Hepatic stellate cell (primary cell): Measurements from ENCODE around the gene FBXL16.
A peak's percentile ranks its signal among the peaks of the same experiment; 100 is the strongest.

ENCODE experiments used
- DNase-seq: peaks from one replicate; pipeline ENCODE4 v3.0.0; 2011; ENCODE audit warnings: low spot score

The FBXL16 gene

DNA sequence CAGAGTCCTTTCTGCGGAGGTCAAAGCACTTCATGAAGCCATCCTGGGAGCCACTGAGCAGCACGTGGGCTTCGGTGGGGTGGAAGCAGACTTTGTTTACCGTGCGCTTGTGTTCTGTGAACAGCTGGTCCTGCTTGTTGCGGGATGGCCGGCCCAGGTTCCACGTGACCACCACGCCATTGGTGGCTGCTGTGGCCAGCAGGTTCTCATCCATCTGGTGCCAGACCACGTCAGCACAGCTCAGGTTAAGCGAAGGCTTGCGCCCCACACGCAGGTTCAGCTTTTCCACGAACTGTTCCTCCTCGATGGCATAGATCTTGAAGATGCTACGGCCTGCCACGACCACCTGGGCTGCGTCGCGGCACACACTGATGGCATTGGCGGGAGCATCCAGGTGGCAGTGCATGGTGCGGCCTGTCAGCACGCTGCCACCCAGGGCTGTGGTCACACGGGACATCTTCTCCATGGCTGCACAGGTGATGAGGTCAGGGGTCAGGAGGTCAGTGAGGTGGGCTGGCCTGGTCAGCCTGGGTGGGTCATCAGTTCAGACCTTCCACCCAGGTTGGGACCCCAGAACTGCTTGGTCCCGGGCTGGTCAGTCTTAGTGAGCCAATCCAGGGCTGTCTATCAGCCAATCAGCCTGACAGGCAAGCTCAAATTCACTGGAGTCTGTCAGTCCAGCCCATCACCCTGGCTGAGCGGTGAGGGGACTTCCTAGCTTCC, 16.3 kb downstream of the FBXL16 start:
- DNase-seq, result no peak

DNA sequence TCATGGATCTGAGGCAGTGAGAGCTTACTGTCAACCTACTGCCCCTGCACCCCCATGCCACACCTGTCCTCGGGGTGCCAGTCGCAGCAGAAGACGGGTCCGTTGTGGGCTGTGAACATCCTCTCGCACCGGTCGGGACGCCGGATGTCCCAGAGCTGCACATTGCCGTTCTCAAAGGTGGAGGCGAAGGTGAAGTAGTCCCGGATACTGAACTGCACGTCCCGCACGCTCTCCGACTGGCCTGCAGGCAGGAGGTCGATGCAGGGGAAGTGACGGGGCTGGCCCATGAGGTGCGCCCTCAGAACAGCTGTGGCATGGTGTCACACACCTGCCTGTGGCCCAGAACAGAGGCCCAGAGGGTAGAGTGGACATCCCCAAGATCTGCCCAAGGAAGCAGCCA, 18.1 kb downstream of the FBXL16 start:
- no peak for DNase-seq

DNA sequence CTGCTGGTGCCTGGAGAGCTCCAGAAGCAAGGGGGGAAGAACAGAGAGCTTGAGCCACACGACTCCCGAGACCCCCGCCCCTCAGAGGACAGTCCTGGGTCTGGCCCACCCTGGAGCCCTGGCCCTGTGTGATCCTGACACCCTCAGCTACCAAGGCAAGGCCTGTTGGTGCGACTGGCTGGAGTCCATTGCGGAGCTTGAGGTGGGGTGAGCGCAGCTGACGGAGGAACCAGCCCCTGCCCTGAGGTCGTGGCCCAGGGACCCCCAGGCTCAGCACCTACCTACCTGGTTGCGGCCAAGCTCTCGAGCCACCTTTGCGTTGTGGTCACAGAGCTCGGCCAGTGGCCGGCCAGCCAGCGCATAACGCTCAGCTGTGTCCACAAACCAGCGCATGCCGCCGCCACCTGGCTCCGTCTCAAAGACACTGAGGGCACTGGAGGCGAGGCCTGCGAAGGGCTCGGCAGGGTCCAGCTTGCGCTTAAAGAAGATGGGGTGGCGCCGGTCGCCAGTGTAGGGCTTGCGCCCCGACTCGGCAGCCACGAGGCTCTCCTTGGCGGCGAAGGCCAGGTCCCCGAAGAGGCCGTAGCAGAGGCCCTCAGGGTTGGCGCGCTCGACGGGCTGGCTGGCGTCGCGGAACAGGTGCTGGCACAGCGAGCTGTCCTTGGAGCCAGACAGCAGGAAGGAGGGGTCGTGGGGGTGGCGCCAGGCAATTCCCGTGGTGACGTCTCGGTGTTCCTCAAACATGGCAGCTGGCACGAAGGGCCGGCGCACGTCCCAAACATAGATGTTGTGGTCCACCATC, 18.9 kb downstream of the FBXL16 start:
- DNase-seq, result no peak

DNA sequence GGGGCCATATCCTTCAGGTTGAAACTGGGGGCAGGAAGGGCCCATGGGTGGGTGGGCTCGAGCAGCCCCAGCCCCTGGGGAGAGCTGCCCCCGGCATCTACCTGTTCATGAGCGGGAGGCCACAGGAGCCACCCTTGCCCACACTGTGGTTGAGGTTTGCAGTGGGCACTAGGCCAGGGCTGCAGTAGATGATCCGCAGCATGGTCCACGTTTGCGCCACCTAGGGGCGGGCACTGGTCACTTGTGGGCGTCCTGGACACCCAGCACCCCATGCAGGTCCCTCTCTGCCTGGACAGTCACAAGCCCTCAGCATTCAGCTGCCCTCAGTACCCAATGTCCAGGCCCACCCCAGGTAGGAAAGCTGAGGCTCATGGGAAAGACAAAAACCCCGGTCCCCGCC, 19.6 kb downstream of the FBXL16 start:
- no peak for DNase-seq

DNA sequence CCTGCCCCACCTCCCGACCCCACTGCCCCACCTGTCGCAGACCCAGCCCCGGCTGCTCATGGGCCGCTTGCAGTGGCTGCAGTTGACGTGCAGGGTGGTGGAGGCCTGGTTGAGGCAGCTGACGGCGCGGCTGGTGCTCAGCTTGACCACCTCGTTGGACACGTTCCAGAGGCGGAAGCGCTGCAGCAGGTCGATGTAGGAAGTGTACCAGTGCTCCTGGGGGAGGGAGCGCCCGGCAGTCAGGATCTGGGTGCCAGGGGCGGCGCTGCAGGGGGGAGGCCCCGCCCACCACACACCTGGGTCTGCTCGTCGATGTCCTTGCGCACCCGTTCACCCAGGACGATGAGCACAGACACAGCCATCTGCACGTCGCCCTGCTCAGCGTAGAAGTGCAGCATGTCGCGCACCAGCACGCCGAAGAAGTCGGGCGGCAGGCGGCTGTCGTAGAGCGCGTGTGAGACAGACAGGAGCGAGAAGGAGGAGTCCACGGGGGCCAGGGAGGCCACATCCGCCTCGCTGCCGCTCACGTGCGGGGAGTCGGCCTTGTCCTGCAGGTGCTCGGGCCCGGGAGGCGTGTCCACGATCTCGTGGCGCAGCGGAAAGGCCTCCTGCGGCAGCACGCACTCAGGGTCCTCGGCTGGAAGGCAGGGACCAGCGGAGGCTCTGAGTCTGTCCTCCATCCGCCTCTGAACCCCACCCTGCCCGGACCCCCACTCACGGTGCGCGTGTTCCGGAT, 20.5 kb downstream of the FBXL16 start:
- DNase-seq, result no peak

DNA sequence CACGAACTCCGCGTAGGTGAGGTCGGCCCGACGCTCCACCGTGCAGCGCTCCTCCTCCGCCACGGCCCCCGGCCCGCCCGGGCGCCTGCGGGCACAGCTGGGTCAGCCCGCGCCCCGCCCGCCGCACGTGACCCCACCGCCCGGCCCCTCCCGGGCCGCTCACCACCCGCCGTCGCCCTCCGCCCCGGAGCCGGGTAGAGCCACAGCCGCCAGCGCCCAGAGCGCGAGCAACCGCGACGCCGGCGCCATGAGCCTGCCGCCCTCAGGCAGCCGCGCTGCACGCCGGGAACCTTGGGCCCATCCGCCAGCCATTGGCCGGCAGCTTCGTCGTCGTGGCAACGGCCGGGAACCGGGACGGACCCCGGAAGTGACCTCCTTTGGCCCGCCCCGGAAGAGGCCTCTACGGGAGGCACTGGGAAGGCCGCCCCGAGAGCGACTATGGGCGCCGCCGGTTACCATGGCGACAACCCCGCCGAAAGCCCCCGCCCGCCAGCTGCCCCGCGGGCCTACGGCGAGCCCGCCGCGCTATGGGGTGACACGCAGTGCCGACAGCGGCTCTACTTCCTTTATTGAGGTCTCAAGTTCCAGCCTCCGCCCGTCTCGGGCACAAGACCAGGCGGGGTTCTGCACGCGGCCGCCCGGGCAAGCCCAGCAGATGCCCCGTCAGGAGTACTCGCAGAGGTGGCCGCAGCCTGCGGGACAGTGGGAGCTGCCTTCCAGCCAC, 21.4 kb downstream of the FBXL16 start, which contains the start of gene JMJD8:
Gene JMJD8 (minus strand): TSS at position 264 of the 724 bp plus-strand sequence. CDS start 15 bp downstream, at position 249.
- DNase-seq, result peak; percentile 97

DNA sequence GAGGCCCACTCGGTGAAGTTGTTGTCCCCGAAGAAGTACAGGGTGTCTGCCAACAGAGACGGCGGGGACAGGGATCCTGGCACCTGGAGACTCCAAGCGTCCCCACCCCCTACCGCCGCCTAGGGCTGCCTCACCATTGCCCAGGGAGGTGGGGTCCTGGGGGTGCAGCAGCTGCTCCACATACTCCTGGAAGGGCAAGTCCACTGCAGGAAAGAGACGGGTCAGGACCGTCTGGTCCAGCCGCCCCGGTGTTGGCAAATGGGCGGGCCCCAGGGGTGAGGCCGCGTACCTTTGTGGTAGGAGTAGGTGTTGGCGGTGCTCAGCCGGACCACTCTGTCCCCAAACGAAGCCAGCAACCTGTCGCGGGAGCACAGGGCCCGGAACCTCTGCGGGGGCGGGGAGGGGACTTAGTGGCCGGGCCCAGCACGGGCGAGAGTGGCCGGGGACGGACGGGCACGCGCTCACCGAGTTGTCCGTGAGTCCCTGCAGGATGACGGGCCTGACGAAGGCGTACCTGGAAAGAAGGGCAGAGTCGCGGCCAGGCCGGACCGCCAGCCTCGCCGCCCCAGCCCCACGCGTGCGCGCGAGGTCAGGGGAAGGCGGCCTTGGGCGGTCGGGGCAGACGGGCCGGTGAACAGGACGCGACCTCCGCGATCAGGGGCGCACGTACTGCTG, 22.1 kb downstream of the FBXL16 start:
- no peak for DNase-seq

DNA sequence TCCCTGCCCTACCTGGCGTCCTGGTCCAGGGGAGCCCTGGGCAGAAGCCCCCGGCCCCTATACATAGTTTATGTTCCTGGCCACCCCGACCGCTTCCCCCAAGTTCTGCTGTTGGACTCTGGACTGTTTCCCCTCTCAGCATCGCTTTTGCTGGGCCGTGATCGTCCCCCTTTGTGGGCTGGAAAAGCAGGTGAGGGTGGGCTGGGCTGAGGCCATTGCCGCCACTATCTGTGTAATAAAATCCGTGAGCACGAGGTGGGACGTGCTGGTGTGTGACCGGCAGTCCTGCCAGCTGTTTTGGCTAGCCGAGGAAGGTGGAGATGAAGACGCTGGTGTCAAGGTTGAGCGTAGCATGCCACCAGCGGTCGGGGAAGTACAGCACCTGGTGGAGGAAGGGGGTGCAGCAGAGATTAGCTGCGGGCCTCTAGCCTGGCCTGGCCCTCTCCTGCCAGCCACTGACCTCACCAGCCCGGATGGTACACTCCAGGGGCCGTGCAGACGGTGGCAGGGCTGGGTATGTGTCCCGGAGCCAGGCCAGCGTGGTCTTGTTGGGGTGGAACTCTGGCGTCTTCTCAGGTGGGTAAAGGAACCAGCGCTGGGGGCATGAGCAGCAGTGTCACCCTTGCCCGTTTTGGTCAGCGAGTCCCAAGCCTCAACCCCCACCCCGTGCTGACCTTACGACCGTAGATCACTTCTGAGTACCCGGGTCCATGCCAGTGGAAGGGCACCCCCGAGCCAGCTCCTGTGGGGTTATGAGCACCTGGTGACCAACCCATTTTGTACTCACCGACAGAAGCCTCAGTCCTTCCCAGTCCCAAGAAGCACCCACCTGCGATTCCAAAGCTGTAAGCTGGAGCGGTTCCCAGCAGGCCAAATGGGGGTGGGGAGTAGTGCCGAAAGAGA, 22.9 kb downstream of the FBXL16 start:
- no peak for DNase-seq

DNA sequence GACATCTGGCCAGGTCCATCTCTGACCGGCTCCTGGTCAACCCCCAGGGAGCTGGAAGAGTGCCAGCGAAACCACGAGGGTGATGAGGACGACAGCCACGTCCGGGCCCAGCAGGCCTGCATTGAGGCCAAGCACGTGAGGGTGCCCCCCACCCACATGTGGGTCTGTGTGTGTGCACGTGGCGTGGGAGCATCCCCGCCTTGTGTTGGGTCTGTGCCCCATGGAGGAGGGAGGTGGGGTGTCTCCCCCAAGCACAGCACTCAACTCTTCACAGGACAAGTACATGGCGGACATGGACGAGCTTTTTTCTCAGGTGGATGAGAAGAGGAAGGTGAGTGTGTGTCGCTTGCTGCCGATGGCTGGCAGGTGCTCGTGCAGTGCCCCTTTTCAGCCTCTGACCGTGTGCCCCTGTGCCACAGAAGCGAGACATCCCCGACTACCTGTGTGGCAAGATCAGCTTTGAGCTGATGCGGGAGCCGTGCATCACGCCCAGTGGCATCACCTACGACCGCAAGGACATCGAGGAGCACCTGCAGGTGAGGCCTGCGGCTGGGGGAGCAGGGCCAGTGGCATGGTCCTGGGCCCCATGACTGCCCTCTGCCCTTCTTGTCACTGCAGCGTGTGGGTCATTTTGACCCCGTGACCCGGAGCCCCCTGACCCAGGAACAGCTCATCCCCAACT, 23.7 kb downstream of the FBXL16 start:
- no peak for DNase-seq

DNA sequence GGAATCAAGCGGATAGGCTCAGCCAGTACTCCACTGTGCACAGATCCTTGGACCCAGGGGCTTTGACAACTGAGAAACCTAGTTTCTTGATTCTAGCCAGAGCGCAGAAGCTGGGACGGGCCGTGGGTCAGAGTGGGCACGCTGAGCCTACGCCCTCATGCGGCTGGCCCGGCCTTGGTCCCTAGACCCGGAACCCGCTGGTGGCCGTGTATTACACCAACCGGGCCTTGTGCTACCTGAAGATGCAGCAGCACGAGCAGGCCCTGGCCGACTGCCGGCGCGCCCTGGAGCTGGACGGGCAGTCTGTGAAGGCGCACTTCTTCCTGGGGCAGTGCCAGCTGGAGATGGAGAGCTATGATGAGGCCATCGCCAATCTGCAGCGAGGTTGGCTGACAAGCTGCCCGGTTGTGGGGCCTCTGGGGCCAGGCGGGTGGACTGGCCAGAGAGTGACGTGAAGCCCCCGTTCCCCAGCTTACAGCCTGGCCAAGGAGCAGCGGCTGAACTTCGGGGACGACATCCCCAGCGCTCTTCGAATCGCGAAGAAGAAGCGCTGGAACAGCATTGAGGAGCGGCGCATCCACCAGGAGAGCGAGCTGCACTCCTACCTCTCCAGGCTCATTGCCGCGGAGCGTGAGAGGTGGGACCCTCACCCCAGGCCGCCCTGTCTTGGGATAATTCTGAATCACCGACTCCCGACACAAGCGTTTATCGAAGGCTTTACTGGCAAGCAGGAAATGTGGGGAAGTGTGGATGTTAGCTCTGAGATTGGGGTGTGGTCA, 24.4 kb downstream of the FBXL16 start:
- DNase-seq, result peak; percentile 40

DNA sequence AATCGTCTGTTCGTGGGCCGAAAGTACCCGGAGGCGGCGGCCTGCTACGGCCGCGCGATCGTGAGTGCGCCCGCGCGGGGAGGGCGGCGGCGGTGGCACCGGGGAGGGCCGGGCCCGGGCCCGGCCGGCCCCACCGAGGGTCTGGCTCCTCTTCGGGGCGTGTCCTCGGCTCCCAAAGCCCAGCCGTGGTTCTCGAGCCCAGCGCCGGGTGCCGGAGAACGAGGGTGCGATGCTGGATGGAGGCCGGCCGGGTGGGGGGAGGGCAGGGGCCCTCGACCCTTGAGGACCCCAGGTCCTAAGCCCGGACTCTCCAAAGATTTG, 25.0 kb downstream of the FBXL16 start:
- no peak for DNase-seq

DNA sequence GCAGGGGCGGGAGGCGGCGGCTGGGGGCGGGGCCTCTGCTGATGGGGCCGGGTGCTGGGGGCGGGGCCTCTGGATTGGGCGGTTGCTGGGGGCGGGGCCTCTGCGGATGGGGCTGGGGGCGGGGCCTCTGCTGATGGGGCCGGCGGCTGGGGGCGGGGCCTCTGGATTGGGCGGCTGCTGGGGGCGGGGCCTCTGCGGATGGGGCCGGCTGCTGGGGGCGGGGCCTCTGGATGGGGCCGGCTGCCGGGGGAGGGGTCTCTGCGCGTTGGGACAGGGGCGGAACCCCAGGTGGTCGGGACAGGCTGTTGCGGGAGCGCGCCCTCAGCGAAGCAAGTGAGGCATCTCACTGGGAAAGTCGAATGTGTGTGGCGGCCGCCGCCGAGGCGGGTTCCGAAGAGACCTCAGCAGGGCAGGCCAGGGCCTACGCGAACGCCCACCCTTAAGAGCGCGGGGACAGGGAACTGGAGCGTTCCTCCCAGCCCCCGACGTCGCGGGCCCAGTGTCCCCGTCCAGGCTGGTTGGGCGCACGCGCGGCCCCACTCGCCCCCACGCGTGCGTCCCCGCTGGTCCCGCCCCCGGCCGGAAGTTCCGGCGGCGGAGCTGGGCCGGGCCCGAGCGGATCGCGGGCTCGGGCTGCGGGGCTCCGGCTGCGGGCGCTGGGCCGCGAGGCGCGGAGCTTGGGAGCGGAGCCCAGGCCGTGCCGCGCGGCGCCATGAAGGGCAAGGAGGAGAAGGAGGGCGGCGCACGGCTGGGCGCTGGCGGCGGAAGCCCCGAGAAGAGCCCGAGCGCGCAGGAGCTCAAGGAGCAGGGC, 25.6 kb downstream of the FBXL16 start, which contains the start of gene STUB1:
Gene STUB1 (plus strand): TSS at position 597 of the 811 bp plus-strand sequence. CDS start 116 bp downstream, at position 713.
- DNase-seq, result peak; percentile 91

DNA sequence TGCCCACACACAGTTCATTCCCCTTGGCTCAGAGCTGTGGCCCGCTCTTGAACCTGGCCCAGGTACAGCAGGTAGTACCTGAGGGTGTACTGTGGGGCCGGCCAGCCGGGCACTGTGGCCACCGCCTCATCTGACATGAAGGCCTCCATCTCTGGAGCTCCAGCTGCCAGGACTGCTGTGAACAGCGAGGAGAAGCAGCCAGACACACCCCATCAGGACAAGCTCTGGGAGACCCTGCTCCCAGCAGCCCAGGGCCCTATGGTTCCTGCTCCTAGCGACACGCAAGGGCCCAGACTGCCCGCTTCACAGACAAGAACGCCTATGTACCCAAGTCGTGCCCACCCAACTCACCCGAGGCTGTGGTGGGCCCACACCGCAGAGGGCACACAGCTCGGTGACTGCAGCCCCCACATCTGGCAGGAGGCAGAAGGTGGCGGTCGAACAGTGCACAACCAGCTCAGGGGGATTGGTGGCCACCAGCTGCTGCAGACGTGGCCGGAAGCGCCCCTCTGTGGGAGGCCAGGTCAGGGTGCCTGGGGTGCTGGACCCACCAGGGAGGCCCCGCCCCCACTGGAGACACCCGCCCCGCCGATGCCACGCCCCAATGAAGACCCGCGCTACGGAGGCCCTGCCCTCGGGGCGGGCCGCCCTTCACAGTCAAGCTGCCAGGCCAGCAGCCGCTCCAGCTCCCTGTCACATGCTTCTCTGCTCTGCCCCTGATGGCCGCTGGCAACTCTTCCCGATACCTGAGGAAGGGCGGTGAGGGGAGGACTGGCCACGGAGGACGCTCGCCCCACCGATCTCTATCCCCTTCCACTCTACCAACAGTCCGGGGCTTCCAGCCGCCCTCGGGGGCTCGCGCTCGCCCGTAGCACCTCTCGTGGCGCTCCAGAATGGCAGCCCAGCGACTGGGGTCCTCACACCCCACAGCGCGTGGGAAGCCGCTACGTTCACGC, 26.5 kb downstream of the FBXL16 start:
- no peak for DNase-seq

DNA sequence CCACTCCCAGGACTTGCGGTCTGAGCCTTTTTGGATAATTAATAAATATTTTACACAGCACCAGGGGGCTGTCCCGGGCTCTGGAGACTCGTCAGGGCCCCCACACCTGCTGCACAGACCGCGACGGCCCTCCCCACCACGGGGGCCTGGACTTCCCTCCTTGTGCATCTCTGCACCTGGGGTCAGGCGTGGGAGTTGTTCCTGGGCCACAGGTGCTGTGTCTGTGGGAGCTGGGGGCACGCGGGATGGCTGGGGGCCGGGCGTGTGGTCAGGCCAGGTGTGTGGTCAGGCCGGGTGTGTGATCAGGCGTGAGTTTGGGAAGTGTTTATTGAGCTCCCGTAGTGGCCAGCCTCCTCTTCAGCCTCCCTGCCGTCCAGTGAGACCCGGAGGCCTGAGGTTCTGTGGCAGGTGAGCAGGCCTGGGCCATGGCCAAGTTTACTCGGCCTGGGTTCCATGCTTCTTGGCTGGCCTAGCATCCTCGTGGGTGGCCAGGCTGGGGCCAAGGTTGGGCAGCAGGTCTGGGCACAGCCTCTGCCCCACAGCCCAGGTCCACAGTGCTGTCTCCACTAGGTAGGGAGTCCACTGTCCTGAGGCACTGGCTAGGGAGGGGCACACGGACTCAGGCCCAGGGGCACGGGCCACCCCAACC, 27.3 kb downstream of the FBXL16 start:
- no peak for DNase-seq

DNA sequence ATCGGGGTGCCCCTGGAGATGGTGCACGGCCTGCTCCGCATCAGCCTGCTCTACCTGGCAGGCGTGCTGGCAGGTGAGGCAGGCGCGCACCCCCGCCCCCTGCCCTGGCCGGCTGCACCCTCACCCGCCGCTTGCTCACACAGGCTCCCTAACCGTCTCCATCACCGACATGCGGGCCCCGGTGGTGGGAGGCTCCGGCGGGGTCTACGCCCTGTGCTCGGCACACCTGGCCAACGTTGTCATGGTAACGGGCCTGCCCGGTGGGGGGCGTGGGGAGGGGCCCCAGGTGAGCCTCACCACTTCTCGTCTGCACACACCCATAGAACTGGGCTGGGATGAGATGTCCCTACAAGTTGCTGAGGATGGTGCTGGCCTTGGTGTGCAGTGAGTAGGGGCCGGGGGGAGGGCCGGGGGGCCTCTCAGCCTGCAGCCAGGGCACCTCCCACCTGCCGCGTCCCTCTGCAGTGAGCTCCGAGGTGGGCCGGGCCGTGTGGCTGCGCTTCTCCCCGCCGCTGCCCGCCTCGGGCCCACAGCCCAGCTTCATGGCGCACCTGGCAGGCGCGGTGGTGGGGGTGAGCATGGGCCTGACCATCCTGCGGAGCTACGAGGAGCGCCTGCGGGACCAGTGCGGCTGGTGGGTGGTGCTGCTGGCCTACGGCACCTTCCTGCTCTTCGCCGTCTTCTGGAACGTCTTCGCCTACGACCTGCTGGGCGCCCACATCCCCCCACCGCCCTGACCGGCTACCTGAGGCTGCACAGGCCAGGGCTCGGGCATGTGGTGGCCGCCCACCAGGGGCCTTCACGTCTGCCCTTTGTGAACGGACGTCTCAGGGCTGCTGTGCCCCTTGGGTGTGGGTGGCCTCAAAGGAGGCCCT, 28.0 kb downstream of the FBXL16 start:
- no peak for DNase-seq
